Measurements from ENCODE around the gene MYCL.

MYCL gene

DNA sequence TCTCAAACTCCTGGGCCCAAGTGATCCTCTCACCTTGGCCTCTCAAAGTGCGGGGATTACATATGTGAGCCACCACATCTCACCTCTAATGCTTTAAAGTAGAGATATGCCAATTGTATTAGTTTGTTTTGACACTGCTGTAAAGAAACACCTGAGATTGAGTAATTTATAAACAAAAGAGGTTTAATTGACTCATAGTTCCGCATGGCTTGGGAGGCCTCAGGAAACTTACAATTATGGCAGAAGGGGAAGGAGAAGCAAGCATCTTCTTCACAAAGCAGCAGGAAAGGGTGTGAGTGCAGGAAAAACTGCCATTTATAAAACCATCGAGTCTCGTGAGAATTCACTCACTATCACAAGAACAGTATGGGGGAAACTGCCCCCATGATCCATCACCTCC is 3.5 kb upstream of the MYCL start:
- TF ChIP-seq, protein P1, sequence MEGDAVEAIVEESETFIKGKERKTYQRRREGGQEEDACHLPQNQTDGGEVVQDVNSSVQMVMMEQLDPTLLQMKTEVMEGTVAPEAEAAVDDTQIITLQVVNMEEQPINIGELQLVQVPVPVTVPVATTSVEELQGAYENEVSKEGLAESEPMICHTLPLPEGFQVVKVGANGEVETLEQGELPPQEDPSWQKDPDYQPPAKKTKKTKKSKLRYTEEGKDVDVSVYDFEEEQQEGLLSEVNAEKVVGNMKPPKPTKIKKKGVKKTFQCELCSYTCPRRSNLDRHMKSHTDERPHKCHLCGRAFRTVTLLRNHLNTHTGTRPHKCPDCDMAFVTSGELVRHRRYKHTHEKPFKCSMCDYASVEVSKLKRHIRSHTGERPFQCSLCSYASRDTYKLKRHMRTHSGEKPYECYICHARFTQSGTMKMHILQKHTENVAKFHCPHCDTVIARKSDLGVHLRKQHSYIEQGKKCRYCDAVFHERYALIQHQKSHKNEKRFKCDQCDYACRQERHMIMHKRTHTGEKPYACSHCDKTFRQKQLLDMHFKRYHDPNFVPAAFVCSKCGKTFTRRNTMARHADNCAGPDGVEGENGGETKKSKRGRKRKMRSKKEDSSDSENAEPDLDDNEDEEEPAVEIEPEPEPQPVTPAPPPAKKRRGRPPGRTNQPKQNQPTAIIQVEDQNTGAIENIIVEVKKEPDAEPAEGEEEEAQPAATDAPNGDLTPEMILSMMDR (IDR thresholded peaks at IDR 0.05; ENCODE audit: control insufficient read depth, insufficient read depth, low read depth, low read length, missing control alignments), result no peak
- H3K4me3 ChIP-seq (ENCODE audit: control insufficient read depth, low read depth, low read length), result no peak overlapping the region
- no peak for DNase-seq (ENCODE audit: low read depth)

- H3K4me3 ChIP-seq (ENCODE audit: control insufficient read depth, low read depth, low read length), result no peak overlapping the region; the same call in 1 of the 2 replicates
- DNase-seq (ENCODE audit: low read depth), result no peak
- TF ChIP-seq, protein P1 (IDR thresholded peaks at IDR 0.05; ENCODE audit: control insufficient read depth, insufficient read depth, low read depth, low read length, missing control alignments), result no peak
Measured at GRCh38 chr1:39902460-39902807, 717 bp upstream of the MYCL start.

GRCh38 chr1:39901464-39901713 is 328 bp downstream of the MYCL start:
- TF ChIP-seq, protein P1 (IDR thresholded peaks at IDR 0.05; ENCODE audit: control insufficient read depth, insufficient read depth, low read depth, low read length, missing control alignments), result no peak
- no peak for DNase-seq (ENCODE audit: low read depth)
- H3K4me3 ChIP-seq (ENCODE audit: control insufficient read depth, low read depth, low read length), result peak overlapping the region; percentile 72

DNA sequence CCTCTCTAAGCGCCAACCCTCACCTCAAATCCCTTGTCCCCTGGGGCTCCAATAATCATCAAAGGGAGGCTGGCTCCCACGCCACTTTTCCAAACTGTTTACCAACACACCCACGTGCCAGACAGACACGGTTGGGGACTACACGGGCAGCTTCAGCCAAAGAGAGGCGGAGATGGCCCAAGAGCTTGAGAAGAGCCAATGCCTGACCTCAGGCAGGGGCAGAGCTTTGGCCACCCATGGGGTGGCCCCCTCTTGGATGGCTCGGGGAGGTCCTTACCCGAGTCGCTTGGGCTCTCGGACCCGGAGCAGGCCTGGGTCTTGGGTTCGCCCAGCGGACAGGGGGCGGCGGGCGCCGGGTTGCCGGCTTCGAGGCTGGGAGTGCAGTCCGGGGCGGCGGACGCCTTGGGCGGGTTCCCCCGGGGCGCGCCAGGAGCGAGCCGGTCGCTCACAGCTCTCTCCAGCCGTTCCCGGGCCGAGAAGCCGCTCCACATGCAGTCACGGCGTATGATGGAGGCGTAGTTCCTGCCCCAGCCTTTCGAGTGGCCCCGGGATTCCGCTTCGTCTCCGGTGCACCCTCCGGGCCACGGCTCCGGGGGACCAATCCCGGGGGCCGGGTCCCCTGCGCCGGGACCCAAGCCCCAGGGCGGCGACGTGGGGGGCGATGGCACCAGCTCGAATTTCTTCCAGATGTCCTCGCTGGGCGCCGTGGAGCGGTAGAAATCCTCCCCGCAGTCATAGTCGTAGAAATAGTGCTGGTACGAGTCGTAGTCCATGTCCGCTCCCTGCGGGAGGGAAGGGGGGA is 854 bp downstream of the MYCL start:
- TF ChIP-seq, protein P1 (IDR thresholded peaks at IDR 0.05; ENCODE audit: control insufficient read depth, insufficient read depth, low read depth, low read length, missing control alignments), result no peak
- peak overlapping the region; percentile 72 for H3K4me3 ChIP-seq (ENCODE audit: control insufficient read depth, low read depth, low read length)
- DNase-seq (ENCODE audit: low read depth), result no peak

DNA sequence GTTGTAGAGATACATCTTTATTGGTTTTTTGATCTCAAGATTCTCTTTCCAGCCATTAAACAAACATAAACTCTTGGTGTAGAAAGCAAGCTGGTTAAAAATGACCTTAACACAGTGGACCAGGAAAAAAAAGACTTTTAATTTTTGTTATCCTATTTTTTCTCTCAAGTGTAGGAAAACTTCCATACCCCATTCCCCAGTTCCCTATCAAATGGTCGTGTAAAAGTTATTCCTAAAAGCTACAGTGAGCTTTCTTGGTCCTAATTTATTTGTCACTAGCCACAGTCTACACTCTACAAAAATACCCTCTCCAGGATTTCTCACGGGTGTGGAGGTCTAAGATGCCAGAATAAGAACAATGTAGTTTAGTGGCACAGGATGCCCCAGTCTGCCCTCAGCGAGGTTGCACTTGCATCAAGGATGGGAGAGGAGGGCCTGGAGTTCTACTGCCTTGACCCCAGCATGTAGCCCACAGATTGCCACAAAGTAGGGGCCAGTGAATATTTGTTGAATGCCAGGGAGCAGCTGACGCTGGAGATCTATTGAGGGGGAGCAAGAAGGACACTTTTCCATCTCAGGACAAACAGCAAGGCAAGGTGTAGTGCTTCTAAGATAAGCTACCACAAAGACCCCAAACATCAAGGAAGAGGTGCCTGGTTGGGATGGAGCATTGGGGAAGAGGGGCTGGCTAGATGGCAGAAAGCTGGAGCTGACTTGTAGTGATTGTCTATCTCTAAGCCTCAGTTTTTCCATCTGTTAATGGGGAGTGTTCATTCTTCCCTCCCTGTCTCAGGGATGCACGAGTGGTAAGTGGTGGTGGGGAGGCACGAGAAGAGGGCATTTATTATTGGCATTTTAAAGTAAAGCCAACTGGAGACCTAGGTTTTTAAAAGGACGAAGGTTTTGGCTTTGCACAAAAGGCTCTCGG is 1.8 kb downstream of the MYCL start:
- TF ChIP-seq, protein P1 (IDR thresholded peaks at IDR 0.05; ENCODE audit: control insufficient read depth, insufficient read depth, low read depth, low read length, missing control alignments), result no peak
- H3K4me3 ChIP-seq (ENCODE audit: control insufficient read depth, low read depth, low read length), result no peak overlapping the region
- no peak for DNase-seq (ENCODE audit: low read depth)

GRCh38 chr1:39898648-39899603 is 2.8 kb downstream of the MYCL start:
- no peak overlapping the region for H3K4me3 ChIP-seq (ENCODE audit: control insufficient read depth, low read depth, low read length)
- TF ChIP-seq, protein P1 (IDR thresholded peaks at IDR 0.05; ENCODE audit: control insufficient read depth, insufficient read depth, low read depth, low read length, missing control alignments), result no peak
- no peak for DNase-seq (ENCODE audit: low read depth)

All from AG09309 (cell line).